Adrenal gland (tissue), 12 donors: Measurements from ENCODE around the gene LINC00305. TPM values are rescaled to one million over a fixed set of nuclear protein-coding genes. Genes with fewer than 3 reads are reported as not detected.

Experiments used
- DNase-seq, 7 donors: peaks; one replicate each; pipeline ENCODE4 v3.0.0-alpha.2; 2019 to 2020
- H3K27ac ChIP-seq, 5 donors: fragments of 200-600 bp; sonication (generic) in 4 of 5; 1 replicate in 3 of 5; 2 replicates in 2 of 5; pipeline versions ENCODE4 v1.5.1 to v1.8.0; 2016 to 2020; ENCODE audit warnings: mild to moderate bottlenecking in 1 of 5
- H3K27me3 ChIP-seq: fragments of 200-600 bp; 2 replicates; pipeline ENCODE4 v1.8.0; 2021
- H3K36me3 ChIP-seq, 2 donors: fragments of 200-600 bp; replicated peaks in 1 of 2; 1 replicate in 1 of 2; 2 replicates in 1 of 2; pipeline versions ENCODE4 v1.5.1 to v1.8.0; 2018 to 2022
- H3K4me1 ChIP-seq, 2 donors: fragments of 200-600 bp; replicated peaks in 1 of 2; 1 replicate in 1 of 2; 2 replicates in 1 of 2; pipeline versions ENCODE4 v1.5.1 to v1.8.0; 2018 to 2021
- H3K4me3 ChIP-seq, 4 donors: fragments of 200-600 bp; sonication (generic) in 3 of 4; one replicate each; pipeline ENCODE4 v1.5.1; 2016 to 2018
- H3K9me3 ChIP-seq, 3 donors: fragments of 200-600 bp; sonication (generic) in 1 of 3; replicated peaks in 1 of 3; 1 replicate in 2 of 3; 2 replicates in 1 of 3; pipeline versions ENCODE4 v1.5.1 to v1.8.0; 2016 to 2021
- CTCF ChIP-seq, 6 experiments: fragments of 450-650 bp in 4 of 6; fragments of 200-600 bp in 2 of 6; sonication (generic) in 1 of 6; IDR thresholded peaks; 1 replicate in 5 of 6; 2 replicates in 1 of 6; pipeline versions ENCODE4 v1.5.1 to v1.8.0; 2016 to 2021; ENCODE audit warnings: antibody characterized with exemption in 6 of 6, mild to moderate bottlenecking in 2 of 6, moderate library complexity in 1 of 6
- POLR2A ChIP-seq, 2 donors: fragments of 450-650 bp; IDR thresholded peaks; one replicate each; pipeline ENCODE4 v1.6.1; 2017; ENCODE audit warnings: antibody characterized with exemption in 2 of 2, mild to moderate bottlenecking in 2 of 2, moderate library complexity in 1 of 2
- WGBS, 4 donors: extraction: QIAGEN DNeasy Blood & Tissue Kit in 2 of 4; methylation state at CpG; one replicate each; pipeline versions ENCODE4 v1.1.5 to v1.1.7; 2013 to 2017; 5-methylcytosine and 5-hydroxymethylcytosine counted together
- intact Hi-C, 2 donors: fragments of 100-400 bp; cut with DNase I; formaldehyde crosslinking; loops; one replicate each; pipeline versions ENCODE4 v1.14.1 to v1.15.0; 2022 to 2023
- polyA plus RNA-seq, 3 donors: library from polyadenylated mRNA; stranded (reverse); fragments of 200-250 nt in 2 of 3; fragments of 350-450 nt in 1 of 3; fragmentation: Illumina TruSeq in 1 of 3; extraction: RNeasy Lipid Tissue Mini Kit (QIAGEN cat#74804) in 1 of 3; gene quantifications; one replicate each; pipeline ENCODE4 v1.2.3, GENCODE V29; 2013 to 2014
- total RNA-seq, 9 donors: library from RNA; depleted of rRNA in 4 of 9; stranded (reverse); fragments of >200 nt in 4 of 9; fragments of 120-200 nt in 1 of 9; fragmentation: NEBNext Ultra II Directional in 1 of 9; extraction: Animal tissue kit (Norgen Biotek cat#: 25700) in 1 of 9; gene quantifications; one replicate each; pipeline versions ENCODE4 v1.1.0 to v1.2.4, GENCODE V29; 2013 to 2023
- donor health status: healthy with polysubstance abuse.
- donor health status: Bipolar disorder and iron deficiency.
- donor health status: DM: yes; HTN: yes; CAD: no.
- donor health status: DM: no; HTN: no; CAD: no.
- donor health status: DM: no; HTN: no; CAD: no.
- donor health status: DM: yes; HTN: yes; CAD: no.

LINC00305 gene
- total and polyA plus RNA-seq, 12 donors = 0.33 TPM; not detected in 11

GRCh38 chr18:64055019-64055418 lies 93.9 kb downstream of the LINC00305 start:
- H3K9me3 ChIP-seq = no peaks in the 10 kb centered on the region
- WGBS, 4 donors = 38 to 68% (median 51%) methylated on average over 3 of the region's 3 CpGs
- H3K27ac ChIP-seq = no peak overlapping the region
- no peaks in the 10 kb centered on the region for H3K27me3 ChIP-seq
- no peak overlapping the region for H3K4me3 ChIP-seq
- intact Hi-C loops = no loop called here
- DNase-seq = no peak
- H3K36me3 ChIP-seq = no peaks in the 10 kb centered on the region
- H3K4me1 ChIP-seq = no peaks in the 10 kb centered on the region
- no peak for TF ChIP-seq CTCF (IDR thresholded peaks at IDR 0.05)
- TF ChIP-seq POLR2A (IDR thresholded peaks at IDR 0.05) = no peak

- H3K36me3 ChIP-seq = no peaks in the 10 kb centered on the region
- DNase-seq = no peak
- H3K4me1 ChIP-seq = no peaks in the 10 kb centered on the region
- no peaks in the 10 kb centered on the region for H3K27me3 ChIP-seq
- no peak overlapping the region for H3K27ac ChIP-seq
- no peaks in the 10 kb centered on the region for H3K9me3 ChIP-seq
- H3K4me3 ChIP-seq = no peak overlapping the region
- intact Hi-C loops = no loop called here
- TF ChIP-seq CTCF (IDR thresholded peaks at IDR 0.05) (no peak), POLR2A (IDR thresholded peaks at IDR 0.05) (no peak)
- WGBS, 4 donors = 33 to 63% (median 50%) methylated on average over 1 of the region's 1 CpG
These were observed 95.6 kb downstream of the LINC00305 start for GRCh38 chr18:64053246-64053645.

DNA sequence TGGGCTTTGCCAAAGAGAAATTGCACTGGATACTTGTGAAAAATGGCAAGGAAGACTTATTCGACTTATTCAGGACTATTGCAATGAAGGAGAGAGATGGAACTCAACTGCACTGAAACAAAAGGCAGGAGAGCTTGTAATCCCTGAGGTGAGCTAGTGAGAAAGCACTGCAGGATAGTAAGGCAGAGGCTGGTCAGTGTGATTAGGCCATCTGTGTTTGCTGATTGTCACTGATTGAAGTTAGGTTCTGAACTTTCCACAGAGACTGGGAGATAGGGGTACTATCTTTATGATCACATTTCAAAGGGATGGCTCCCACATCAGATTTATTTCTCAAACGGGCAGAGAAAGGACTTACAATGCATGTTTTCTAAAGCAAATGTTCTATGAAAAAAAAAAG lies 96.1 kb downstream of the LINC00305 start:
- WGBS, 4 donors = 53 to 56% (median 53%) methylated on average over 2 of the region's 2 CpGs
- no peaks in the 10 kb centered on the region for H3K36me3 ChIP-seq
- TF ChIP-seq CTCF (IDR thresholded peaks at IDR 0.05) (no peak), POLR2A (IDR thresholded peaks at IDR 0.05) (no peak)
- no peaks in the 10 kb centered on the region for H3K4me1 ChIP-seq
- H3K4me3 ChIP-seq = no peak overlapping the region
- no peaks in the 10 kb centered on the region for H3K9me3 ChIP-seq
- H3K27ac ChIP-seq = no peak overlapping the region
- intact Hi-C loops = no loop called here
- no peaks in the 10 kb centered on the region for H3K27me3 ChIP-seq
- no peak for DNase-seq

DNA sequence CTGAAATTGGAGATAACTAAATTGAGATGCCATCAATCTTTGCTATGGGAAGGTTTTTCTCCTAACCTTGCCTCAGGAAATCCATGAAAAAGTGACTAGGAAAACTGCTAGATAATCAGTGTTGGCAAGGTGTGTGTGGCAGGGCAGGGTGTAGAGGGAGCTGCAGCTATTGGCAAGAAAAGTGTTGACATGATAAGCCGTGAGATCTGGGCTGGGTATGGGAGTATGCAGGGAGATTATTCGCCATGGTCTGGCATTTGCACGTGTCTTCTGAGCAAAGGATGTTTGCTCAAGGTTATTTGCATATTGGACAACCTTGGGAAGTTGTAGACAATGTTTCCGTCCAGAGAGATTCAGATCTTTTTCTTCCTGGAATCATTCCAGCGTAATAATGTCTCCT lies 104.3 kb downstream of the LINC00305 start:
- Histone ChIP-seq H3K4me1 (no peaks in the 10 kb centered on the region), H3K4me3 (no peak overlapping the region), H3K27me3 (no peaks in the 10 kb centered on the region), H3K9me3 (no peaks in the 10 kb centered on the region), H3K27ac (no peak overlapping the region), H3K36me3 (no peaks in the 10 kb centered on the region)
- intact Hi-C loops = no loop called here
- DNase-seq = no peak
- 40 to 49% (median 43%) methylated on average over 5 of the region's 5 CpGs for WGBS, 4 donors
- TF ChIP-seq POLR2A (IDR thresholded peaks at IDR 0.05) = no peak
- no peak for TF ChIP-seq CTCF (IDR thresholded peaks at IDR 0.05)
